GM12864 (cell line): Measurements from ENCODE around the gene LCMT1.

Experiments used
- DNase-seq: peaks from one replicate; pipeline ENCODE4 v3.0.0-alpha.2; 2011; ENCODE audit warnings: low read depth
- H3K4me3 ChIP-seq: 2 replicates; pipeline ENCODE4 v1.5.1; 2011; ENCODE audit warnings: mild to moderate bottlenecking, low read depth, low read length, control low read depth
- TF ChIP-seq, protein P1 (sequence below): IDR thresholded peaks from 2 replicates; pipeline ENCODE4 v1.5.1; 2011; ENCODE audit warnings: low read depth, mild to moderate bottlenecking, moderate library complexity, low read length, control low read depth, inconsistent platforms; ENCODE audit errors: missing control alignments

Gene LCMT1

GRCh38 chr16:25213709-25214397 is 102.3 kb downstream of the LCMT1 start:
- no peak overlapping the region for H3K4me3 ChIP-seq
- TF ChIP-seq, protein P1, sequence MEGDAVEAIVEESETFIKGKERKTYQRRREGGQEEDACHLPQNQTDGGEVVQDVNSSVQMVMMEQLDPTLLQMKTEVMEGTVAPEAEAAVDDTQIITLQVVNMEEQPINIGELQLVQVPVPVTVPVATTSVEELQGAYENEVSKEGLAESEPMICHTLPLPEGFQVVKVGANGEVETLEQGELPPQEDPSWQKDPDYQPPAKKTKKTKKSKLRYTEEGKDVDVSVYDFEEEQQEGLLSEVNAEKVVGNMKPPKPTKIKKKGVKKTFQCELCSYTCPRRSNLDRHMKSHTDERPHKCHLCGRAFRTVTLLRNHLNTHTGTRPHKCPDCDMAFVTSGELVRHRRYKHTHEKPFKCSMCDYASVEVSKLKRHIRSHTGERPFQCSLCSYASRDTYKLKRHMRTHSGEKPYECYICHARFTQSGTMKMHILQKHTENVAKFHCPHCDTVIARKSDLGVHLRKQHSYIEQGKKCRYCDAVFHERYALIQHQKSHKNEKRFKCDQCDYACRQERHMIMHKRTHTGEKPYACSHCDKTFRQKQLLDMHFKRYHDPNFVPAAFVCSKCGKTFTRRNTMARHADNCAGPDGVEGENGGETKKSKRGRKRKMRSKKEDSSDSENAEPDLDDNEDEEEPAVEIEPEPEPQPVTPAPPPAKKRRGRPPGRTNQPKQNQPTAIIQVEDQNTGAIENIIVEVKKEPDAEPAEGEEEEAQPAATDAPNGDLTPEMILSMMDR, result no peak
- no peak for DNase-seq

- TF ChIP-seq, protein P1, result no peak
- DNase-seq, result no peak
- H3K4me3 ChIP-seq, result no peak overlapping the region
Observed at GRCh38 chr16:25217112-25217511, 105.6 kb downstream of the LCMT1 start.

DNA sequence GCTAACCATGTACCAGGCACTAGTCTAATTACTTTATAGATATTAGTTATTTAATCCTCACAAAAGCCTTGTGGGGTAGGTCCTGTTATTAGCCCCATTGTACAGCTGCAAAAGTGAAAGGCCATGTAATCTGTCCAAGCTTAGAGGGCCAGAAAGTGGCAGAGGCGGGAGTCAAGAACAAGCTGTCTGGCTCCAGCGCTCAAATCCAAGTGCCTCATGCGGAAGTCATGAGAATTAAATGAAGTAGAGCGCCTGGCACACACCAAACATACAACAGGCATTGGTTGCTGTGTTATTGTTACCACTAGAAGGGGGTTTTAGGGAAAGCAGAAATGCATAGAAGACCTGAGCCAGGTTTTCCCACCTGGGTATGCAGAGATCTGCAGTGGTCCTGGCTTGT is 106.4 kb downstream of the LCMT1 start:
- no peak overlapping the region for H3K4me3 ChIP-seq
- TF ChIP-seq, protein P1, result no peak
- no peak for DNase-seq

- TF ChIP-seq, protein P1, result no peak
- no peak overlapping the region for H3K4me3 ChIP-seq
- DNase-seq, result no peak
Observed at GRCh38 chr16:25219070-25219737, 107.7 kb downstream of the LCMT1 start.

- no peak for DNase-seq
- TF ChIP-seq, protein P1, result no peak
Observed at GRCh38 chr16:25222959-25223358, 111.4 kb downstream of the LCMT1 start.

DNA sequence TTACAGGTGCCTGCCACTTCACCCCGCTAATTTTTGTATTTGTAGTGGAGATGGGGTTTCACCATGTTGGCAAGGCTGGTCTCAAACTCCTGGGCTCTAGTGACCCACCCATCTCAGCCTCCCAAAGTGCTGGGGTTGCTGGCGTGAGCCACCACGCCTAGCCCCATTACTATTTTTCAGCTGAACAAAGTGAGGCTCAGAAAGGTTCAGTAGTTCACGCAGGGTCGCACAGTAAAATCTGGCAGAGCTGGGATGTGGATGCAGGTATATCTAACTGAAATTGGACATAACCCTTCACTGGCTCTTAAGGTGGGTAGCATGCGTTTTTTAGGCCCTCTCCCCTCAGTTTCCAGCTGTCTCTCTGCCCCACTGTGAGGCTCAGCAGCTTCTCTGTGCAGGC is 112.4 kb downstream of the LCMT1 start:
- TF ChIP-seq, protein P1, result no peak
- no peak for DNase-seq

More at GRCh38 chr16:25222959-25223358, 111.4 kb downstream of the LCMT1 start:
- H3K4me3 ChIP-seq, result no peak overlapping the region

More for the DNA sequence above, 112.4 kb downstream of the LCMT1 start:
- no peak overlapping the region for H3K4me3 ChIP-seq
